K562 (cell line): ENCODE data around the gene ZNF438. TPM values are rescaled to one million over a fixed set of nuclear protein-coding genes. Genes with fewer than 3 reads are reported as not detected.

Experiments used
- ATF1 ChIP-seq, 2 experiments: fragments of 450-650 bp in 1 of 2; IDR thresholded peaks; 2 replicates each; pipeline ENCODE4 v1.6.1; 2016; ENCODE audit warnings: missing compliant biosample characterization in 1 of 2, missing genetic modification characterization in 1 of 2
- CBX5 ChIP-seq: IDR thresholded peaks from 2 replicates; pipeline ENCODE4 v1.6.1; 2014; ENCODE audit warnings: low read depth, borderline replicate concordance
- DIDO1 ChIP-seq: fragments of 450-650 bp; IDR thresholded peaks from 2 replicates; pipeline ENCODE4 v1.6.1; 2016; ENCODE audit warnings: low read depth, missing biosample characterization, missing genetic modification characterization
- KAT2B ChIP-seq: IDR thresholded peaks from one replicate; pipeline ENCODE4 v1.6.1; 2012; ENCODE audit warnings: low read depth, mild to moderate bottlenecking, control low read depth, inconsistent platforms, low read length, moderate library complexity
- MAFG ChIP-seq: fragments of 450-650 bp; conservative IDR thresholded peaks from 2 replicates; pipeline ENCODE4 v1.6.1; 2016; ENCODE audit warnings: missing genetic modification characterization, missing compliant biosample characterization
- POU5F1 ChIP-seq: fragments of 150-350 bp; IDR thresholded peaks from 2 replicates; pipeline ENCODE4 v1.6.1; 2014; ENCODE audit warnings: borderline replicate concordance, low read length, low read depth, mild to moderate bottlenecking; ENCODE audit not compliant: partially characterized antibody
- SIRT6 ChIP-seq: IDR thresholded peaks from one replicate; pipeline ENCODE4 v1.6.1; 2012; ENCODE audit warnings: low read depth, mild to moderate bottlenecking, control low read depth, inconsistent platforms, low read length, moderate library complexity
- SOX6 ChIP-seq: fragments of 450-650 bp; IDR thresholded peaks from 2 replicates; pipeline ENCODE4 v1.6.1; 2014; ENCODE audit warnings: mild to moderate bottlenecking
- TEAD4 ChIP-seq, 2 experiments: sonication (generic) in 1 of 2; formaldehyde crosslinking in 1 of 2; IDR thresholded peaks; 2 replicates each; pipeline versions ENCODE4 v1.6.1 to v1.8.0; 2012 to 2022; ENCODE audit warnings: borderline replicate concordance in 1 of 2, inconsistent platforms in 1 of 2, low read length in 1 of 2, mild to moderate bottlenecking in 1 of 2, missing genetic modification reagents in 1 of 2
- ZNF197 ChIP-seq: fragments of 200-800 bp; sonication (Bioruptor generic); IDR thresholded peaks from 2 replicates; pipeline ENCODE4 v1.6.1; 2016; ENCODE audit warnings: low read depth, missing genetic modification characterization, missing compliant biosample characterization
- ZNF253 ChIP-seq: fragments of 250-450 bp; sonication (Bioruptor Pico); conservative IDR thresholded peaks from 2 replicates; pipeline ENCODE4 v1.6.1; 2021; ENCODE audit warnings: mild to moderate bottlenecking
- polyA plus RNA-seq, 8 experiments: library from polyadenylated mRNA; depleted of rRNA in 4 of 8; stranded (reverse) in 5 of 8; unstranded in 3 of 8; fragments of >200 nt; fragmentation: Nextera tagmentation in 2 of 8; fragmentation: Illumina TruSeq in 1 of 8; extraction: Ambion mirVana in 2 of 8; extraction: Trizol in 1 of 8; gene quantifications; 2 replicates each; pipeline versions ENCODE4 v1.2.1 to v1.2.3, GENCODE V29; 2011 to 2014; ENCODE audit warnings: inconsistent platforms in 1 of 8, missing spikeins in 1 of 8
- total RNA-seq, 7 experiments: library from RNA; depleted of rRNA in 6 of 7; stranded (reverse); fragments of >200 nt in 6 of 7; fragmentation: Illumina TruSeq in 2 of 7; extraction: Trizol in 2 of 7; gene quantifications; 2 replicates each; pipeline versions ENCODE4 v1.2.1 to v1.2.3, GENCODE V29; 2011 to 2021; ENCODE audit warnings: low replicate concordance in 1 of 7
- TF ChIP-seq, protein P1 (sequence below): fragments of 450-650 bp; conservative IDR thresholded peaks from 2 replicates; pipeline ENCODE4 v1.6.1; 2016; ENCODE audit warnings: missing genetic modification characterization, low read depth, mild to moderate bottlenecking, control low read depth, missing compliant biosample characterization
- TF ChIP-seq, protein P2 (sequence below): fragments of 250-450 bp; sonication (Bioruptor Pico); IDR thresholded peaks from 2 replicates; pipeline ENCODE4 v1.4.0; 2020
- TF ChIP-seq, protein P3 (sequence below), 2 experiments: fragments of 200-800 bp in 1 of 2; sonication (Bioruptor generic) in 1 of 2; sonication (generic) in 1 of 2; formaldehyde crosslinking in 1 of 2; IDR thresholded peaks in 1 of 2; conservative IDR thresholded peaks in 1 of 2; 2 replicates each; pipeline versions ENCODE4 v1.5.0 to v1.6.1; 2016 to 2020; ENCODE audit warnings: missing compliant biosample characterization in 1 of 2, missing genetic modification characterization in 1 of 2, missing genetic modification reagents in 1 of 2
- TF ChIP-seq, protein P4 (sequence below), 2 experiments: IDR thresholded peaks in 1 of 2; conservative IDR thresholded peaks in 1 of 2; 2 replicates each; pipeline ENCODE4 v1.6.1; 2016; ENCODE audit warnings: low read depth in 2 of 2, mild to moderate bottlenecking in 1 of 2, missing compliant biosample characterization in 1 of 2, missing genetic modification characterization in 1 of 2, moderate library complexity in 1 of 2

ZNF438 gene
- total and polyA plus RNA-seq, 9 of the 15 experiments (the other 6 are each of a cell fraction or from before 2014, with no cell fraction given) = 0.45 to 1.5 (median 0.91) TPM

DNA sequence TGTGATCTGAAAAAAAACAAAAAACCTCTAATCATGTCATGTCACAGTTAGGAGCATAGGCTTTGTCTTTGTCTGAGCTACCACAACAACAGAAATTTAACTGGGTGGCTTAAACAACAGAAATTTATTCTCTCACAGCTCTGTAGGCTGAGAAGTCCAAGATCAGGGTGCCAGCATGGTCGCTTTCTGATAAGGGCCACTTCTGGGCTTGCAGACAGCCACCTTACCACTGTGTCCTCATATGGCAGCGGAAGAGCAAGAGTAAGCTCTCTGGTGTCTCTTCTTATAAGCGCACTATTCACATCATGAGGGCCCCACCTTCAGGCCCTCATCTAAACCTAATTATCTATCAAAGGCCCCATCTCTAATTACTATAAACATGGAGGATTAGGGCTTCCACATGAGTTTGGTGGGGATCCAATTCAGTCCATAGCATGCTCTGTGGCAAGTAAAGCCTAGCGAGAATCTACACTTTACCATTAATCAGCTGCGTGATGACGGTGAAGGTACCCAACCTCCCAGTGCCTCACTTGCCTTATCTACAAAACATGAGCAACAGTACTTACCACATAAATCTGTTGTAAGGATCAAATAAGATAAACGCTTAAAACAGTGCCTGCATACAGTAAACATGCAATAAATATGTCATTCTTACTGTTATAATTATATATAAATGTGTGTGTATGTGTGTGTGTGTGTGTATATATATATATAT is 17.3 kb downstream of the ZNF438 start (continued):
- no peak for TF ChIP-seq MAFG
- TF ChIP-seq, protein P1, sequence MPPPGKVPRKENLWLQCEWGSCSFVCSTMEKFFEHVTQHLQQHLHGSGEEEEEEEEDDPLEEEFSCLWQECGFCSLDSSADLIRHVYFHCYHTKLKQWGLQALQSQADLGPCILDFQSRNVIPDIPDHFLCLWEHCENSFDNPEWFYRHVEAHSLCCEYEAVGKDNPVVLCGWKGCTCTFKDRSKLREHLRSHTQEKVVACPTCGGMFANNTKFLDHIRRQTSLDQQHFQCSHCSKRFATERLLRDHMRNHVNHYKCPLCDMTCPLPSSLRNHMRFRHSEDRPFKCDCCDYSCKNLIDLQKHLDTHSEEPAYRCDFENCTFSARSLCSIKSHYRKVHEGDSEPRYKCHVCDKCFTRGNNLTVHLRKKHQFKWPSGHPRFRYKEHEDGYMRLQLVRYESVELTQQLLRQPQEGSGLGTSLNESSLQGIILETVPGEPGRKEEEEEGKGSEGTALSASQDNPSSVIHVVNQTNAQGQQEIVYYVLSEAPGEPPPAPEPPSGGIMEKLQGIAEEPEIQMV (tag) = no peak
- no peak for TF ChIP-seq ZNF197 (CRISPR knock-in tag)
- no peak for TF ChIP-seq CBX5
- TF ChIP-seq ZNF253 (CRISPR knock-in tag) = no peak
- no peak for TF ChIP-seq KAT2B
- TF ChIP-seq ATF1 (CRISPR knock-in tag; IDR thresholded peaks at IDR 0.05) = no peak
- TF ChIP-seq ATF1 (tag; IDR thresholded peaks at IDR 0.05) = 0 out of 2 replicates have a peak, but pooled peaks have one; percentile 19
- TF ChIP-seq SOX6 = no peak
- TF ChIP-seq SIRT6 = no peak
- TF ChIP-seq, protein P2, sequence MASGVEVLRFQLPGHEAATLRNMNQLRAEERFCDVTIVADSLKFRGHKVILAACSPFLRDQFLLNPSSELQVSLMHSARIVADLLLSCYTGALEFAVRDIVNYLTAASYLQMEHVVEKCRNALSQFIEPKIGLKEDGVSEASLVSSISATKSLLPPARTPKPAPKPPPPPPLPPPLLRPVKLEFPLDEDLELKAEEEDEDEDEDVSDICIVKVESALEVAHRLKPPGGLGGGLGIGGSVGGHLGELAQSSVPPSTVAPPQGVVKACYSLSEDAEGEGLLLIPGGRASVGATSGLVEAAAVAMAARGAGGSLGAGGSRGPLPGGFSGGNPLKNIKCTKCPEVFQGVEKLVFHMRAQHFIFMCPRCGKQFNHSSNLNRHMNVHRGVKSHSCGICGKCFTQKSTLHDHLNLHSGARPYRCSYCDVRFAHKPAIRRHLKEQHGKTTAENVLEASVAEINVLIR = peak; percentile 48; the same call in 1 of the 2 replicates
- peak; percentile 21; the same call in 1 of the 2 replicates for TF ChIP-seq TEAD4 (IDR thresholded peaks at IDR 0.05; ENCODE audit: low read length)
- no peak for TF ChIP-seq TEAD4 (CRISPR knock-in tag; IDR thresholded peaks at IDR 0.05; ENCODE audit: borderline replicate concordance)
- TF ChIP-seq, protein P3, sequence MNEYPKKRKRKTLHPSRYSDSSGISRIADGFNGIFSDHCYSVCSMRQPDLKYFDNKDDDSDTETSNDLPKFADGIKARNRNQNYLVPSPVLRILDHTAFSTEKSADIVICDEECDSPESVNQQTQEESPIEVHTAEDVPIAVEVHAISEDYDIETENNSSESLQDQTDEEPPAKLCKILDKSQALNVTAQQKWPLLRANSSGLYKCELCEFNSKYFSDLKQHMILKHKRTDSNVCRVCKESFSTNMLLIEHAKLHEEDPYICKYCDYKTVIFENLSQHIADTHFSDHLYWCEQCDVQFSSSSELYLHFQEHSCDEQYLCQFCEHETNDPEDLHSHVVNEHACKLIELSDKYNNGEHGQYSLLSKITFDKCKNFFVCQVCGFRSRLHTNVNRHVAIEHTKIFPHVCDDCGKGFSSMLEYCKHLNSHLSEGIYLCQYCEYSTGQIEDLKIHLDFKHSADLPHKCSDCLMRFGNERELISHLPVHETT (CRISPR knock-in tag; conservative IDR thresholded peaks at IDR 0.05 in 1 of 2, IDR thresholded peaks at IDR 0.05 in 1 of 2) = 0 out of 4 replicates have a peak, but pooled peaks of 1 of the 2 experiments have one; percentile 34
- TF ChIP-seq POU5F1 = no peak
- TF ChIP-seq, protein P4, sequence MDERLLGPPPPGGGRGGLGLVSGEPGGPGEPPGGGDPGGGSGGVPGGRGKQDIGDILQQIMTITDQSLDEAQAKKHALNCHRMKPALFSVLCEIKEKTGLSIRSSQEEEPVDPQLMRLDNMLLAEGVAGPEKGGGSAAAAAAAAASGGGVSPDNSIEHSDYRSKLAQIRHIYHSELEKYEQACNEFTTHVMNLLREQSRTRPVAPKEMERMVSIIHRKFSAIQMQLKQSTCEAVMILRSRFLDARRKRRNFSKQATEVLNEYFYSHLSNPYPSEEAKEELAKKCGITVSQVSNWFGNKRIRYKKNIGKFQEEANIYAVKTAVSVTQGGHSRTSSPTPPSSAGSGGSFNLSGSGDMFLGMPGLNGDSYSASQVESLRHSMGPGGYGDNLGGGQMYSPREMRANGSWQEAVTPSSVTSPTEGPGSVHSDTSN (CRISPR knock-in tag; IDR thresholded peaks at IDR 0.05; ENCODE audit: low read depth) = no peak
- TF ChIP-seq, protein P4 (tag; conservative IDR thresholded peaks at IDR 0.05; ENCODE audit: low read depth) = peak; percentile 44; the same call in 1 of the 2 replicates
- no peak for TF ChIP-seq DIDO1
- TF ChIP-seq, all 486 proteins: peak for 9
